ENCODE results near the gene RNF26. TPM values are rescaled to one million over a fixed set of nuclear protein-coding genes. Genes with fewer than 3 reads are reported as not detected.

The RNF26 gene
- total RNA-seq, 1 donor from 2014 or later, result 14.0 TPM

GRCh38 chr11:119368121-119369034 is 34.1 kb downstream of the RNF26 start:
- H3K9me3 ChIP-seq (replicated peaks), result no peaks in the 10 kb centered on the region
- peak overlapping the region; percentile 56 for H3K4me3 ChIP-seq
- peak overlapping the region; percentile 95 for H3K27ac ChIP-seq (replicated peaks)
- no peak for TF ChIP-seq CTCF (IDR thresholded peaks at IDR 0.05; ENCODE audit: borderline replicate concordance)
- H3K27me3 ChIP-seq (ENCODE audit: low read depth), result peaks cover 20% of the 10 kb centered on the region
- peak; percentile 81 for DNase-seq
- intact Hi-C loops (cut with micrococcal nuclease), result no loop called here
- no peaks in the 10 kb centered on the region for H3K36me3 ChIP-seq
- H3K4me1 ChIP-seq, result peaks cover 97% of the 10 kb centered on the region

GRCh38 chr11:119369132-119369925 is 35.0 kb downstream of the RNF26 start:
- H3K9me3 ChIP-seq (replicated peaks), result no peaks in the 10 kb centered on the region
- H3K36me3 ChIP-seq, result no peaks in the 10 kb centered on the region
- TF ChIP-seq CTCF (IDR thresholded peaks at IDR 0.05; ENCODE audit: borderline replicate concordance), result no peak
- H3K4me1 ChIP-seq, result peaks cover 98% of the 10 kb centered on the region
- intact Hi-C loops (cut with micrococcal nuclease), result no loop called here
- peak overlapping the region; percentile 56 for H3K4me3 ChIP-seq
- H3K27me3 ChIP-seq (ENCODE audit: low read depth), result peaks cover 12% of the 10 kb centered on the region
- peak; percentile 44 for DNase-seq
- peak overlapping the region; percentile 95 for H3K27ac ChIP-seq (replicated peaks)

- DNase-seq, result peak; percentile 68
- Histone ChIP-seq H3K4me1 (peaks cover 100% of the 10 kb centered on the region), H3K9me3 (replicated peaks) (no peaks in the 10 kb centered on the region), H3K27ac (replicated peaks) (peak overlapping the region; percentile 95), H3K27me3 (ENCODE audit: low read depth) (peaks cover 1% of the 10 kb centered on the region), H3K4me3 (peak overlapping the region; percentile 56), H3K36me3 (no peaks in the 10 kb centered on the region)
- intact Hi-C loops (cut with micrococcal nuclease), result no loop called here
- TF ChIP-seq CTCF (IDR thresholded peaks at IDR 0.05; ENCODE audit: borderline replicate concordance), result no peak
Measured at GRCh38 chr11:119370486-119371046, 36.2 kb downstream of the RNF26 start.

- peak overlapping the region; percentile 40 for H3K4me3 ChIP-seq
- H3K27ac ChIP-seq (replicated peaks), result peak overlapping the region; percentile 95
- peaks cover 100% of the 10 kb centered on the region for H3K4me1 ChIP-seq
- no peak for DNase-seq
- H3K27me3 ChIP-seq (ENCODE audit: low read depth), result no peaks in the 10 kb centered on the region
- no peaks in the 10 kb centered on the region for H3K9me3 ChIP-seq (replicated peaks)
- TF ChIP-seq CTCF (IDR thresholded peaks at IDR 0.05; ENCODE audit: borderline replicate concordance), result no peak
- no peaks in the 10 kb centered on the region for H3K36me3 ChIP-seq
- intact Hi-C loops (cut with micrococcal nuclease), result no loop called here
Measured at GRCh38 chr11:119371067-119371601, 36.8 kb downstream of the RNF26 start.

GRCh38 chr11:119371778-119372182 is 37.5 kb downstream of the RNF26 start:
- no peak for DNase-seq
- TF ChIP-seq CTCF (IDR thresholded peaks at IDR 0.05; ENCODE audit: borderline replicate concordance), result peak; percentile 37
- H3K27ac ChIP-seq (replicated peaks), result peak overlapping the region; percentile 95
- H3K9me3 ChIP-seq (replicated peaks), result no peaks in the 10 kb centered on the region
- no peaks in the 10 kb centered on the region for H3K36me3 ChIP-seq
- peaks cover 99% of the 10 kb centered on the region for H3K4me1 ChIP-seq
- H3K27me3 ChIP-seq (ENCODE audit: low read depth), result no peaks in the 10 kb centered on the region
- peak overlapping the region; percentile 40 for H3K4me3 ChIP-seq
- intact Hi-C loops (cut with micrococcal nuclease), result no loop called here
